ENCODE results near the gene CAD. TPM values are rescaled to one million over a fixed set of nuclear protein-coding genes. Genes with fewer than 3 reads are reported as not detected.

CAD gene
- total RNA-seq, 1 experiment from 2014 or later, result 130 TPM

DNA sequence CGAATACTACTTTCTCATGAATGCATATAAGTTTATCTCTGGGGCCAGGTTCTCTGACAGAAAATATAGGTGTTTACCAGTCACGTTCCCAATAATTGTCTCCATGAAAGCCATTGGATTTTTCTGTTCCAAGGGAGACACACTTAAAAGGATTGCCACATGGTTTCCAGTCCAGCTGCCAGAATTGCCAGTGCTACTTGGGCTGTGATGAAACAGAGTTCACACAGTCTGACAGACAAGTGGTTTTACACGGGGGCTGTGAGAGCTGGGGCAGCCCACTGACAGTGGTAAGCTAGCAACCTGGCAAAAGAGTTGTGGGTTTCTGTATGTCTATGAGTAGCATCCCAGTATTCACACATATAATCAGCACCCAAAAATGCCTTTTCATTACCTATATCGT is 33.1 kb upstream of the CAD start:
- Histone ChIP-seq H3T11ph (ENCODE audit: low read length) (no peak overlapping the region), H2BK5ac (ENCODE audit: insufficient read length, low read length) (no peak overlapping the region), H4K20me1 (ENCODE audit: control insufficient read depth, insufficient read depth, insufficient read length) (no peaks in the 10 kb centered on the region), H2BK15ac (ENCODE audit: low read depth, low read length) (no peak overlapping the region), H3K9ac (ENCODE audit: extremely low read depth, insufficient read length, low read length) (no peak overlapping the region), H3K4me1 (ENCODE audit: insufficient read depth, low read length) (no peaks in the 10 kb centered on the region), H2BK20ac (ENCODE audit: low read depth, low read length, poor library complexity, severe bottlenecking) (no peak overlapping the region), H3K56ac (ENCODE audit: insufficient read length, low read depth, low read length) (no peak overlapping the region), H3K79me1 (ENCODE audit: insufficient read depth, low read depth, low read length, poor library complexity, severe bottlenecking) (no peaks in the 10 kb centered on the region), H3K79me2 (ENCODE audit: insufficient read depth, low read length) (no peaks in the 10 kb centered on the region), H3K18ac (ENCODE audit: insufficient read length, low read depth, low read length) (no peak overlapping the region), H2AFZ (ENCODE audit: low read length) (no peak overlapping the region), H3K23me2 (ENCODE audit: insufficient read length, low read depth, low read length, poor library complexity, severe bottlenecking) (no peaks in the 10 kb centered on the region), H2BK120ac (ENCODE audit: low read depth, low read length, poor library complexity, severe bottlenecking) (no peak overlapping the region), H4K91ac (ENCODE audit: insufficient read length, low read depth, low read length) (no peak overlapping the region), H4K5ac (ENCODE audit: insufficient read length, low read depth, low read length) (no peak overlapping the region), H4K8ac (replicated peaks; ENCODE audit: insufficient read length, low read depth, low read length) (no peak overlapping the region), H3K9me3 (ENCODE audit: control insufficient read depth, low read depth, low read length) (no peaks in the 10 kb centered on the region), H3K27me3 (ENCODE audit: insufficient read depth, low read length) (no peaks in the 10 kb centered on the region), H3K14ac (ENCODE audit: insufficient read depth, low read length) (no peak overlapping the region), H3K4ac (ENCODE audit: low read depth, low read length) (no peak overlapping the region), H3K23ac (ENCODE audit: insufficient read length, low read depth, low read length) (no peak overlapping the region), H3K27ac (ENCODE audit: insufficient read length, low read depth, low read length) (no peak overlapping the region), H3K4me2 (ENCODE audit: insufficient read depth, insufficient read length, low read length) (no peak overlapping the region), H2BK12ac (ENCODE audit: insufficient read length, low read depth, low read length) (no peak overlapping the region), H2AK5ac (ENCODE audit: insufficient read length, low read length) (no peak overlapping the region)
- no CpG with 5 or more reads among the region's 4 CpGs for WGBS (ENCODE audit: extremely low coverage, insufficient read length, low lambda C conversion rate)
- H3K4me1 Mint-ChIP-seq, result no peaks in the 10 kb centered on the region
- no peak for DNase-seq
- no peaks in the 10 kb centered on the region for H3K9me3 Mint-ChIP-seq
- H3K4me3 Mint-ChIP-seq, result no peak overlapping the region
- TF ChIP-seq, protein P1, sequence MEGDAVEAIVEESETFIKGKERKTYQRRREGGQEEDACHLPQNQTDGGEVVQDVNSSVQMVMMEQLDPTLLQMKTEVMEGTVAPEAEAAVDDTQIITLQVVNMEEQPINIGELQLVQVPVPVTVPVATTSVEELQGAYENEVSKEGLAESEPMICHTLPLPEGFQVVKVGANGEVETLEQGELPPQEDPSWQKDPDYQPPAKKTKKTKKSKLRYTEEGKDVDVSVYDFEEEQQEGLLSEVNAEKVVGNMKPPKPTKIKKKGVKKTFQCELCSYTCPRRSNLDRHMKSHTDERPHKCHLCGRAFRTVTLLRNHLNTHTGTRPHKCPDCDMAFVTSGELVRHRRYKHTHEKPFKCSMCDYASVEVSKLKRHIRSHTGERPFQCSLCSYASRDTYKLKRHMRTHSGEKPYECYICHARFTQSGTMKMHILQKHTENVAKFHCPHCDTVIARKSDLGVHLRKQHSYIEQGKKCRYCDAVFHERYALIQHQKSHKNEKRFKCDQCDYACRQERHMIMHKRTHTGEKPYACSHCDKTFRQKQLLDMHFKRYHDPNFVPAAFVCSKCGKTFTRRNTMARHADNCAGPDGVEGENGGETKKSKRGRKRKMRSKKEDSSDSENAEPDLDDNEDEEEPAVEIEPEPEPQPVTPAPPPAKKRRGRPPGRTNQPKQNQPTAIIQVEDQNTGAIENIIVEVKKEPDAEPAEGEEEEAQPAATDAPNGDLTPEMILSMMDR (conservative IDR thresholded peaks at IDR 0.05), result no peak
- no peaks in the 10 kb centered on the region for H3K36me3 Mint-ChIP-seq (ENCODE audit: insufficient read depth in 1 of 3, low read depth in 3 of 3)
- peaks cover 11% of the 10 kb centered on the region for H3K27me3 Mint-ChIP-seq (ENCODE audit: low read depth)
- H3K27ac Mint-ChIP-seq, result no peak overlapping the region

Measured in H9 (cell line).